Measurements from ENCODE around the gene ZDHHC14. TPM values are rescaled to one million over a fixed set of nuclear protein-coding genes. Genes with fewer than 3 reads are reported as not detected.

The ZDHHC14 gene
- total and polyA plus RNA-seq, 12 donors = 7.7 to 31.2 (median 15.2) TPM

DNA sequence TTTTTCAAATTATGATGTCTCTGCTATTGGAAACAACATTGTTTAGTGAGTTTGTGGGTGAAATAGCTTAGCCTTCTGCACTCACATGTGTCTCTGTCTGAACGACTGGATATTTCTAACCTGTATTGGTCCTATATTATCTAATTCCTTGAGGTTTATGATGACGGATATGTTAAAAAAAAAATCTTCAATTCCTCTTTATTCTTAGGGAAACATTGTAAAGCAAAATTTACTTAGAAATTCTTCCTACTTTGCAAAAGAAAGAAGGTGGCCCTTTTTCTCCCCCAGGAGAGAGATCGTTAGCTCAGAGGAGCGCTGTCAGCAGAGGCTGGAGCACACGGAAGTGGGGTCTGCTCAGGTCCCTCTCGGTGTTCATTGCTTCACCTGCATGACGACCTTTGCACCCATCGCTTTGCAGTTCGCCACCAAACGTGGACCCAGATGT lies 149.8 kb downstream of the ZDHHC14 start:
- TF ChIP-seq, protein P1, sequence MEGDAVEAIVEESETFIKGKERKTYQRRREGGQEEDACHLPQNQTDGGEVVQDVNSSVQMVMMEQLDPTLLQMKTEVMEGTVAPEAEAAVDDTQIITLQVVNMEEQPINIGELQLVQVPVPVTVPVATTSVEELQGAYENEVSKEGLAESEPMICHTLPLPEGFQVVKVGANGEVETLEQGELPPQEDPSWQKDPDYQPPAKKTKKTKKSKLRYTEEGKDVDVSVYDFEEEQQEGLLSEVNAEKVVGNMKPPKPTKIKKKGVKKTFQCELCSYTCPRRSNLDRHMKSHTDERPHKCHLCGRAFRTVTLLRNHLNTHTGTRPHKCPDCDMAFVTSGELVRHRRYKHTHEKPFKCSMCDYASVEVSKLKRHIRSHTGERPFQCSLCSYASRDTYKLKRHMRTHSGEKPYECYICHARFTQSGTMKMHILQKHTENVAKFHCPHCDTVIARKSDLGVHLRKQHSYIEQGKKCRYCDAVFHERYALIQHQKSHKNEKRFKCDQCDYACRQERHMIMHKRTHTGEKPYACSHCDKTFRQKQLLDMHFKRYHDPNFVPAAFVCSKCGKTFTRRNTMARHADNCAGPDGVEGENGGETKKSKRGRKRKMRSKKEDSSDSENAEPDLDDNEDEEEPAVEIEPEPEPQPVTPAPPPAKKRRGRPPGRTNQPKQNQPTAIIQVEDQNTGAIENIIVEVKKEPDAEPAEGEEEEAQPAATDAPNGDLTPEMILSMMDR (IDR thresholded peaks at IDR 0.05) = no peak
- no peak for ATAC-seq
- DNase-seq = no peak
- Histone ChIP-seq H3K9me3 (no peaks in the 10 kb centered on the region), H3K27me3 (no peaks in the 10 kb centered on the region), H3K36me3 (no peaks in the 10 kb centered on the region), H3K27ac (no peak overlapping the region), H3K4me1 (peaks cover 0 to 44% (median 26%) of the 10 kb centered on the region in 9 donors), H3K4me3 (no peak overlapping the region)
- WGBS, 2 donors = 91 to 93% methylated on average over 10 of the region's 10 CpGs
- intact Hi-C loops (cut with DNase I) = no loop called here

DNA sequence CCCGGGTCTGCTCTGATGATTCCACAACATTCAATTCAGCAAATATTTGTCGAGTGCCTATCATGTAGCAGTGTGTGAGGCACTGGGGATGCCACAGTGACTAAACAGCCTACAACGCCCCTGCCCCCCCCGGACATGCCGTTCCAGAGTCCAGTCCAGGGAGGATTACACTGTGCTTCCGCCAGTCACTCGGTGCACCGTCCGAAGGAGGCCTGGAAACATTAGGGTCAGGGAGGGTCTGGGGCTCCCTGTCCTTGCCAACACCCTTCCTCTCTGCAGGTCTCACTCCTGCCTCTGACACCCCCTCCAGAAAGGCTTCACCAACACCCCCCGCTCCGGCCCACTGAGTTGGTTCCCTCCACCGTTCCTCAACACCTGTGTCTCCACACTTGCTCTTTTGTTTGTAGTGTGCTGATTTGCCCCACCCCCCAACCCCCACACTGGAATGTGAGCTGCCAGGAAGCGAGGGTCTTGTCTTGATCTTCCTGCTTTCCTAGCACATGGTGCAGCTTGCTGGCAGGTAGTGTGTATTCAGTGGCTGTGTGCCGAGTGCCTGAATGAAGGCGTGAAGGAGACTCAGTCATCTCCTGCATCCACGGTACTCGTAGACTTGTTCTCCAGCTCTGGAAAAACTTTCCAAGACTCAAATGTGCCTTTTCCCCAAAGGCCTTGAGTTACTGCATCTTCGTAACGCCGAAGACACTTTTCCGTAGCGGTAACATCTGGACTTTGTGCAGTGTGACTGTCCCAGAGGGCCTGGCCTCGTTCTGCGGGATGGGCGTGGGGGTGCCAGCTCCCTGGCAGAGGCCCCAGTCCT lies 150.4 kb downstream of the ZDHHC14 start:
- TF ChIP-seq, protein P1 (IDR thresholded peaks at IDR 0.05) = no peak
- Histone ChIP-seq H3K27ac (no peak overlapping the region), H3K27me3 (no peaks in the 10 kb centered on the region), H3K36me3 (no peaks in the 10 kb centered on the region), H3K4me3 (no peak overlapping the region), H3K4me1 (peaks cover 0 to 50% (median 32%) of the 10 kb centered on the region in 9 donors), H3K9me3 (no peaks in the 10 kb centered on the region)
- no peak for DNase-seq
- WGBS, 2 donors = 75 to 85% methylated on average over 25 of the region's 25 CpGs
- intact Hi-C loops (cut with DNase I) = no loop called here
- ATAC-seq = peak in 1 of 8 donors; percentile 36

DNA sequence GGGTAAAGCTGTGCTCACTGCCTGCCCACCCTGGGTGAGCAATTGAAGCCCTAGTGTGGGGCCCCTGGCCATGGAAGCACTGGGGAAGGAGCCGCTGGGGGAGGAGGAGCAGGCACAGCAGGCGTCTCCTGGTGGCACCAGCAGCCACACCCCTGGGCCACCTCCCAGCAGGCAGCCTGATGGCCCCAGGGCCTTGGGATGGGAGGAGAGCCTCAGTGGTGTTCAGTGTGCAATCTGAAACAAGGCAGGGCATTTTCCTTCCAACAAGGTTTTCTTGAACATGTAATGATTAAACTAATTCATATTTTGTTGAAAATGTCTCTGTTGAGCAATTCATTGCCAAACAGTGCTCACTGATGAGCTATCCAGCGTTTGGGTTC lies 151.0 kb downstream of the ZDHHC14 start:
- no peak overlapping the region for H3K27ac ChIP-seq
- TF ChIP-seq, protein P1 (IDR thresholded peaks at IDR 0.05) = no peak
- H3K27me3 ChIP-seq = no peaks in the 10 kb centered on the region
- peaks cover 0 to 50% (median 32%) of the 10 kb centered on the region in 9 donors for H3K4me1 ChIP-seq
- DNase-seq (no peak), ATAC-seq (no peak)
- no peak overlapping the region for H3K4me3 ChIP-seq
- H3K36me3 ChIP-seq = no peaks in the 10 kb centered on the region
- no peaks in the 10 kb centered on the region for H3K9me3 ChIP-seq
- intact Hi-C loops (cut with DNase I) = no loop called here
- WGBS, 2 donors = 99% methylated on average over 3 of the region's 3 CpGs

DNA sequence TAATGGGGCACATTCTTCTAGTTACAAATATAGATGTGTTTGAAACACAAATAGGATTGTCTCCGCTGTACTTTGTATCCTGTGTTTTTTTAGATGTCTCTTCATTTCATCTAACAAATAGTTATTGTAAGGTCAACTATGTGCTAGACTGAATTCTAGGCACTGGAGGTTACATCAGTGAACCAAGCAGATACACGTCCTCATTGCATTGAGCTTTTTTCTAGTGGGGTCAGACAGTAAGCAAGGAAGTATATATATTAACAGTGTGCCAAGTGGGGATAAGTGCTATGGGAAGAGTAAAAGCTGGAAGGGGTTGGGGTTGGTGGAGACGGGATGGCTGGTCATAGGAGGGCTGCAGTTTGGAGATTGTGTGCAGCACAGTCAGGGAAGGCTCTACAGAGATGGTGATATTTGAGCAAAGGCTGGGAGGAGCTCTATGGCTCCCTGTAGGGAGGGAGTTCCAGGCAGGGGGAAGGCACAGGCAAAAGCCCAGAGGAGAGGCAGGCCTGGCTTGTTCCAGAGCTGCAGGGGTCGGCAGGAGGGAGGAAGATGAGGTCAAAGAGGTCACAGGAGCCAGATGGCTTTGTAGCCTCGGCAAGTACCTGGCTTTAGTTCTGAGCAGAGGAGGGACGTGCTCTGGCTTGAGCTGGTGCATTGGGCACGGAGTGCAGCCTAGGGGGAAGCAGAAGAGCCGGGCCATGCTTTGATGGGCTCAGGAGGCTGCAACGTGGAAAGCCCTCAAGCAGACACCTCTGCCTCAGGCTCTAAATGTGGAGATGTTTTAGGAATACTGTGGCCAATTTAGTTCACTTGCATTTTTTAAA lies 152.3 kb downstream of the ZDHHC14 start:
- TF ChIP-seq, protein P1 (IDR thresholded peaks at IDR 0.05) = no peak
- ATAC-seq = peak in 2 of 8 donors; percentile 16 to 55
- no peaks in the 10 kb centered on the region for H3K9me3 ChIP-seq
- no peaks in the 10 kb centered on the region for H3K36me3 ChIP-seq
- no peak for DNase-seq
- intact Hi-C loops (cut with DNase I) = no loop called here
- H3K27ac ChIP-seq = no peak overlapping the region
- H3K27me3 ChIP-seq = no peaks in the 10 kb centered on the region
- WGBS, 2 donors = 69 to 72% methylated on average over 9 of the region's 9 CpGs
- H3K4me1 ChIP-seq = peaks cover 0 to 52% (median 31%) of the 10 kb centered on the region in 9 donors
- H3K4me3 ChIP-seq = no peak overlapping the region

Data from heart right ventricle (tissue), 16 donors.